ENCODE data around the gene LRRC8B. TPM values are rescaled to one million over a fixed set of nuclear protein-coding genes. Genes with fewer than 3 reads are reported as not detected.
"Not testable (repeated sequence)": the region's sequence is repeated elsewhere in the genome, so short reads cannot be mapped to it uniquely, and the experiment has no call there.

LRRC8B gene
- total and polyA plus RNA-seq, 2 experiments from 2014 or later = 0.32 to 0.54 TPM

GRCh38 chr1:89539128-89539527, 14.5 kb downstream of the LRRC8B start:
- Histone ChIP-seq H3K9me2 (ENCODE audit: insufficient read depth) (no peaks in the 10 kb centered on the region), H4K20me1 (ENCODE audit: insufficient read depth) (no peaks in the 10 kb centered on the region), H3K4me2 (ENCODE audit: unreplicated experiment) (no peak overlapping the region), H3F3A (ENCODE audit: insufficient read depth) (no peaks in the 10 kb centered on the region), H3K27ac (no peak overlapping the region), H2AFZ (no peak overlapping the region), H3K4me3 (no peak overlapping the region), H3K27me3 (replicated peaks; ENCODE audit: insufficient read depth) (no peaks in the 10 kb centered on the region), H3K4me1 (ENCODE audit: insufficient read depth) (no peaks in the 10 kb centered on the region), H3K79me2 (ENCODE audit: insufficient read depth) (no peaks in the 10 kb centered on the region), H3K9ac (no peak overlapping the region), H3K9me3 (ENCODE audit: low read depth) (no peaks in the 10 kb centered on the region), H3K36me3 (ENCODE audit: low read depth) (no peaks in the 10 kb centered on the region)
- WGBS, 2 experiments (ENCODE audit: low coverage in 1 of 2, low lambda C conversion rate in 2 of 2, missing lambda C conversion rate in 2 of 2) = 83 to 85% methylated on average over 3 of the region's 3 CpGs
- no peak for DNase-seq
- in situ Hi-C loops (cut with MboI) = no loop called here
- TF ChIP-seq EZH2phosphoT487 (IDR thresholded peaks at IDR 0.05; ENCODE audit: insufficient read depth, low read depth) (no peak), EZH2 (IDR thresholded peaks at IDR 0.05; ENCODE audit: insufficient read depth, poor library complexity, severe bottlenecking) (no peak)

DNA sequence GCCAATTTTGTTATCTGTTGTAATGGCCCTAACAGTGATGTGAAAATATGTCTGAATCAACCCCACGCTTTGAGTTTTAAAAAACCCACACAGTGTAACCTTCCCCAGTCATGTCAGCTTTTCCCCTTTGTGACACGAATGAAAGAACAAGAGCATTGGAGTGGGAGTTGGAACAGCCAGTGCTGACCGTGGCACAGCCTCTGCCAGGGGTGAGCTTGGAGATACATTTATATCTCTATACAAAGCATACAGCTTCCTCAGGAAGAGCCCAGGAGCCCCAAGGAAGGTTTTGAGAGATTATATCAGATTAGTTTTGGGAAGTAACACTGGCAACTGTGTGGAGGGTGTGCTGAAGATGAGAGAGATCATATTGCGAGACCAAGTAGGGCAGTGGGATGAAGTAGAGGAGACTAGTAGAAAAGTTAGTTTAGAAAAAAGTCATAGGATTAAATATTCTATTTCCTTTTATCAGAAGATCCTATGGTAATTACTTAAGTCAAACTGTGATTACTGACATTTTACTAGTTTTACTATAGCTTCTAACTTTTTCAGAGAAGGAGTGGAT, 15.9 kb downstream of the LRRC8B start:
- Histone ChIP-seq H3K27ac (no peak overlapping the region), H3K4me1 (ENCODE audit: insufficient read depth) (no peaks in the 10 kb centered on the region), H3K36me3 (ENCODE audit: low read depth) (no peaks in the 10 kb centered on the region), H2AFZ (no peak overlapping the region), H3F3A (ENCODE audit: insufficient read depth) (no peaks in the 10 kb centered on the region), H3K79me2 (ENCODE audit: insufficient read depth) (no peaks in the 10 kb centered on the region), H3K9ac (no peak overlapping the region), H3K4me2 (ENCODE audit: unreplicated experiment) (no peak overlapping the region), H4K20me1 (ENCODE audit: insufficient read depth) (no peaks in the 10 kb centered on the region), H3K27me3 (replicated peaks; ENCODE audit: insufficient read depth) (no peaks in the 10 kb centered on the region), H3K9me2 (ENCODE audit: insufficient read depth) (no peaks in the 10 kb centered on the region), H3K9me3 (ENCODE audit: low read depth) (no peaks in the 10 kb centered on the region), H3K4me3 (no peak overlapping the region)
- in situ Hi-C loops (cut with MboI) = no loop called here
- 91 to 94% methylated on average over 4 of the region's 4 CpGs for WGBS, 2 experiments (ENCODE audit: low coverage in 1 of 2, low lambda C conversion rate in 2 of 2, missing lambda C conversion rate in 2 of 2)
- no peak for TF ChIP-seq EZH2phosphoT487 (IDR thresholded peaks at IDR 0.05; ENCODE audit: insufficient read depth, low read depth)
- no peak for TF ChIP-seq EZH2 (IDR thresholded peaks at IDR 0.05; ENCODE audit: insufficient read depth, poor library complexity, severe bottlenecking)
- DNase-seq = no peak

- H4K20me1 ChIP-seq (ENCODE audit: insufficient read depth) = no peaks in the 10 kb centered on the region
- in situ Hi-C loops (cut with MboI) = no loop called here
- no peaks in the 10 kb centered on the region for H3K9me3 ChIP-seq (ENCODE audit: low read depth)
- no peaks in the 10 kb centered on the region for H3K27me3 ChIP-seq (replicated peaks; ENCODE audit: insufficient read depth)
- peaks cover 13% of the 10 kb centered on the region for H3K4me1 ChIP-seq (ENCODE audit: insufficient read depth)
- no peaks in the 10 kb centered on the region for H3K36me3 ChIP-seq (ENCODE audit: low read depth)
- H3K27ac ChIP-seq = no peak overlapping the region
- no peak overlapping the region for H3K4me2 ChIP-seq (ENCODE audit: unreplicated experiment)
- WGBS, 2 experiments (ENCODE audit: low coverage in 1 of 2, low lambda C conversion rate in 2 of 2, missing lambda C conversion rate in 2 of 2) = 90% methylated on average over 1 of the region's 1 CpG
- TF ChIP-seq EZH2 (IDR thresholded peaks at IDR 0.05; ENCODE audit: insufficient read depth, poor library complexity, severe bottlenecking) (no peak), EZH2phosphoT487 (IDR thresholded peaks at IDR 0.05; ENCODE audit: insufficient read depth, low read depth) (no peak)
- H3K9me2 ChIP-seq (ENCODE audit: insufficient read depth) = no peaks in the 10 kb centered on the region
- H2AFZ ChIP-seq = no peak overlapping the region
- peaks cover 12% of the 10 kb centered on the region; the same call in 1 of the 2 replicates for H3F3A ChIP-seq (ENCODE audit: insufficient read depth)
- H3K9ac ChIP-seq = no peak overlapping the region
- H3K79me2 ChIP-seq (ENCODE audit: insufficient read depth) = no peaks in the 10 kb centered on the region
- H3K4me3 ChIP-seq = no peak overlapping the region
- no peak for DNase-seq
Observed at GRCh38 chr1:89542345-89542744, 17.7 kb downstream of the LRRC8B start.

DNA sequence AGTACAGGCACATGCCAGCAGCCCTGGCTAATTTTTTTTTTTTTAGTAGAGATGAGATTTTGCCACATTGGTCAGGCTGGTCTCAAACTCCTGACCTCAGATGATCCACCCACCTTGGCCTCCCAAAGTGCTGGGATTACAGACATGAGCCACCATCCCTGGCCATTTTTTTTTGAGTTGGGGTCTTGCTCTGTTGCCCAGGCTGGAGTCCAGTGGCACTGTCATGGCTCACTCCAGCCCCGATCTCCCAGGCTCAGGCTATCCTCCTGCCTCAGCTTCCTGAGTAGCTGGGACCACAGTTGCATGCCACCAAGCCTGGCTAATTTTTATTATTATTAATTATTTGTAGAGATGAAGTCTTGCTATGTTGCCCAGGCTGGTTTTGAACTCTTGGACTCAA, 19.0 kb downstream of the LRRC8B start:
- H3K9ac ChIP-seq; H4K20me1 ChIP-seq (ENCODE audit: insufficient read depth); H3K36me3 ChIP-seq (ENCODE audit: low read depth); H3K9me2 ChIP-seq (ENCODE audit: insufficient read depth); H3K9me3 ChIP-seq (ENCODE audit: low read depth); H2AFZ ChIP-seq; DNase-seq; H3K27ac ChIP-seq; H3K27me3 ChIP-seq (replicated peaks; ENCODE audit: insufficient read depth); in situ Hi-C loops (cut with MboI); H3K4me3 ChIP-seq; H3K4me2 ChIP-seq (ENCODE audit: unreplicated experiment); H3K79me2 ChIP-seq (ENCODE audit: insufficient read depth): not testable (repeated sequence)
- peaks cover 13% of the 10 kb centered on the region; the same call in 1 of the 2 replicates for H3F3A ChIP-seq (ENCODE audit: insufficient read depth)
- 100% methylated on average over 1 of the region's 1 CpG for WGBS, 2 experiments (ENCODE audit: low coverage in 1 of 2, low lambda C conversion rate in 2 of 2, missing lambda C conversion rate in 2 of 2)
- H3K4me1 ChIP-seq (ENCODE audit: insufficient read depth) = peaks cover 17% of the 10 kb centered on the region

Measured in GM23248 (cell line).